Calu3 (cell line): ENCODE data around the gene CERKL. TPM values are rescaled to one million over a fixed set of nuclear protein-coding genes. Genes with fewer than 3 reads are reported as not detected.

ENCODE experiments used
- BruUV-seq: library from RNA; stranded (reverse); fragments of 400-500 nt; replicated peaks from 2 replicates; lab custom pipeline; 2021; lab: Mats Ljungman, UMichigan
- CTCF ChIA-PET: fragments of 300-600 bp; sonication (Branson Sonifier 250); formaldehyde crosslinking; loops from one replicate; lab custom pipeline; 2022; ENCODE audit warnings: antibody characterized with exemption; lab: Charles Lee
- DNase-seq: peaks from one replicate; pipeline ENCODE4 v3.0.0; 2022
- H3K27ac Mint-ChIP-seq: one replicate; pipeline ENCODE4 v1.8.0; 2022; ENCODE audit warnings: mixed read lengths; ENCODE audit not compliant: unreplicated experiment
- H3K27me3 Mint-ChIP-seq: one replicate; pipeline ENCODE4 v1.8.0; 2022; ENCODE audit warnings: mixed read lengths; ENCODE audit not compliant: unreplicated experiment
- H3K36me3 Mint-ChIP-seq: one replicate; pipeline ENCODE4 v1.8.0; 2022; ENCODE audit warnings: mild to moderate bottlenecking, moderate library complexity, mixed read lengths; ENCODE audit not compliant: insufficient read depth, unreplicated experiment
- H3K4me1 Mint-ChIP-seq: one replicate; pipeline ENCODE4 v1.8.0; 2022; ENCODE audit warnings: mild to moderate bottlenecking, low read depth, mixed read lengths; ENCODE audit not compliant: unreplicated experiment
- H3K4me3 Mint-ChIP-seq: one replicate; pipeline ENCODE4 v1.8.0; 2022; ENCODE audit warnings: mild to moderate bottlenecking, low read depth, moderate library complexity, mixed read lengths; ENCODE audit not compliant: unreplicated experiment
- H3K9me3 Mint-ChIP-seq: one replicate; pipeline ENCODE4 v1.8.0; 2022; ENCODE audit warnings: low read depth, mixed read lengths; ENCODE audit not compliant: unreplicated experiment
- intact Hi-C: fragments of 100-400 bp; cut with micrococcal nuclease; formaldehyde crosslinking; loops from one replicate; pipeline ENCODE4 v1.10.0; 2022; ENCODE audit not compliant: unreplicated experiment
- total RNA-seq: library from RNA; stranded (reverse); gene quantifications from 2 replicates; pipeline ENCODE4 v1.2.3, GENCODE V29; 2022
- TF ChIP-seq, protein P1 (sequence below): fragments of 200-600 bp; IDR thresholded peaks from one replicate; pipeline ENCODE4 v1.8.0; 2022; ENCODE audit warnings: antibody characterized with exemption; ENCODE audit not compliant: unreplicated experiment

The CERKL gene
- total RNA-seq, 1 experiment from 2014 or later = 1.1 TPM

GRCh38 chr2:181536730-181537129 lies 120.2 kb downstream of the CERKL start:
- Mint-ChIP-seq H3K27me3 (no peaks in the 10 kb centered on the region), H3K27ac (no peak overlapping the region), H3K4me3 (no peak overlapping the region), H3K36me3 (no peaks in the 10 kb centered on the region), H3K9me3 (peaks cover 2% of the 10 kb centered on the region), H3K4me1 (no peaks in the 10 kb centered on the region)
- BruUV-seq = no TSS peak
- no peak for DNase-seq
- intact Hi-C loops = no loop called here
- TF ChIP-seq, protein P1, sequence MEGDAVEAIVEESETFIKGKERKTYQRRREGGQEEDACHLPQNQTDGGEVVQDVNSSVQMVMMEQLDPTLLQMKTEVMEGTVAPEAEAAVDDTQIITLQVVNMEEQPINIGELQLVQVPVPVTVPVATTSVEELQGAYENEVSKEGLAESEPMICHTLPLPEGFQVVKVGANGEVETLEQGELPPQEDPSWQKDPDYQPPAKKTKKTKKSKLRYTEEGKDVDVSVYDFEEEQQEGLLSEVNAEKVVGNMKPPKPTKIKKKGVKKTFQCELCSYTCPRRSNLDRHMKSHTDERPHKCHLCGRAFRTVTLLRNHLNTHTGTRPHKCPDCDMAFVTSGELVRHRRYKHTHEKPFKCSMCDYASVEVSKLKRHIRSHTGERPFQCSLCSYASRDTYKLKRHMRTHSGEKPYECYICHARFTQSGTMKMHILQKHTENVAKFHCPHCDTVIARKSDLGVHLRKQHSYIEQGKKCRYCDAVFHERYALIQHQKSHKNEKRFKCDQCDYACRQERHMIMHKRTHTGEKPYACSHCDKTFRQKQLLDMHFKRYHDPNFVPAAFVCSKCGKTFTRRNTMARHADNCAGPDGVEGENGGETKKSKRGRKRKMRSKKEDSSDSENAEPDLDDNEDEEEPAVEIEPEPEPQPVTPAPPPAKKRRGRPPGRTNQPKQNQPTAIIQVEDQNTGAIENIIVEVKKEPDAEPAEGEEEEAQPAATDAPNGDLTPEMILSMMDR = no peak
- CTCF ChIA-PET = no interaction called here

DNA sequence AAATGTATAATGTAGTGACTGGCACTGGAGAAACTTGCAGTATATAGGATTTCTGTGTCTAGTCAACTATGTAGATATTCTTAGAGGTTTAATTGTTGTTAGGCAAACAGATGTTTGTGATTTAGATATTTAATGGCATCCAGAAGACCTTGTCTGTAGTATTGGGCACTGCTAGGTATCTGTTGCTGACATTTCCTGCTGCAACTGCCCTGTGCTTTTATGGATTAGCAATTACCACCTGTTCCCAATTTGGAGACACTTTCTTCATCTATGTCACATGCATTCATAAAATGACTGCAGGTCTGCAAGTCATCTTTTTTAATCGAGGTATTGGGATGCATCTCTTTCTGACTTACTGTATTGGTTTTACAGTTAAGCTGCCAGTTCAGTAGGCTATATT lies 128.5 kb downstream of the CERKL start:
- CTCF ChIA-PET = no interaction called here
- TF ChIP-seq, protein P1 = no peak
- Mint-ChIP-seq H3K27ac (no peak overlapping the region), H3K4me3 (no peak overlapping the region), H3K9me3 (no peaks in the 10 kb centered on the region), H3K36me3 (no peaks in the 10 kb centered on the region), H3K4me1 (no peaks in the 10 kb centered on the region), H3K27me3 (no peaks in the 10 kb centered on the region)
- intact Hi-C loops = no loop called here
- no TSS peak for BruUV-seq
- no peak for DNase-seq

GRCh38 chr2:181527058-181527457 lies 129.8 kb downstream of the CERKL start:
- H3K4me1 Mint-ChIP-seq = no peaks in the 10 kb centered on the region
- TF ChIP-seq, protein P1 = no peak
- CTCF ChIA-PET = no interaction called here
- H3K4me3 Mint-ChIP-seq = no peak overlapping the region
- intact Hi-C loops = no loop called here
- no peak overlapping the region for H3K27ac Mint-ChIP-seq
- no peaks in the 10 kb centered on the region for H3K9me3 Mint-ChIP-seq
- no TSS peak for BruUV-seq
- no peaks in the 10 kb centered on the region for H3K36me3 Mint-ChIP-seq
- H3K27me3 Mint-ChIP-seq = no peaks in the 10 kb centered on the region
- DNase-seq = no peak

GRCh38 chr2:181526014-181526413 lies 130.9 kb downstream of the CERKL start:
- no peak for DNase-seq
- BruUV-seq = no TSS peak
- intact Hi-C loops = no loop called here
- TF ChIP-seq, protein P1 = no peak
- CTCF ChIA-PET = no interaction called here
- no peaks in the 10 kb centered on the region for H3K36me3 Mint-ChIP-seq
- no peak overlapping the region for H3K27ac Mint-ChIP-seq
- H3K9me3 Mint-ChIP-seq = no peaks in the 10 kb centered on the region
- H3K4me3 Mint-ChIP-seq = no peak overlapping the region
- H3K4me1 Mint-ChIP-seq = no peaks in the 10 kb centered on the region
- H3K27me3 Mint-ChIP-seq = no peaks in the 10 kb centered on the region
